Heart left ventricle (tissue), 16 donors: ENCODE measurements around the gene PTPRM. TPM values are rescaled to one million over a fixed set of nuclear protein-coding genes. Genes with fewer than 3 reads are reported as not detected.

Experiments
- ATAC-seq, 4 donors: fragments of 200-7000 bp; cut with Tn5 transposase; one replicate each; pipeline ENCODE4 v1.9.1; 2020 to 2022; ENCODE audit warnings: moderate library complexity in 4 of 4, mild to moderate bottlenecking in 3 of 4, moderate number of reproducible peaks in 1 of 4
- DNase-seq, 5 donors: peaks; one replicate each; pipeline ENCODE4 v3.0.0-alpha.2; 2020
- H3K27ac ChIP-seq, 12 donors: fragments of 200-600 bp; sonication (generic) in 4 of 12; one replicate each; pipeline versions ENCODE4 v1.5.0 to v1.8.0; 2016 to 2022; ENCODE audit warnings: mild to moderate bottlenecking in 2 of 12
- H3K27me3 ChIP-seq, 9 donors: fragments of 200-600 bp; sonication (generic) in 2 of 9; one replicate each; pipeline versions ENCODE4 v1.5.1 to v1.8.0; 2016 to 2022; ENCODE audit warnings: mild to moderate bottlenecking in 3 of 9
- H3K36me3 ChIP-seq, 9 donors: fragments of 200-600 bp; sonication (generic) in 2 of 9; one replicate each; pipeline versions ENCODE4 v1.5.0 to v1.8.0; 2018 to 2022; ENCODE audit warnings: mild to moderate bottlenecking in 2 of 9
- H3K4me1 ChIP-seq, 12 donors: fragments of 200-600 bp; sonication (generic) in 4 of 12; one replicate each; pipeline versions ENCODE4 v1.5.0 to v1.8.0; 2016 to 2022; ENCODE audit warnings: mild to moderate bottlenecking in 3 of 12
- H3K4me3 ChIP-seq, 12 donors: fragments of 200-600 bp; sonication (generic) in 4 of 12; one replicate each; pipeline versions ENCODE4 v1.5.0 to v1.8.0; 2017 to 2022; ENCODE audit warnings: mild to moderate bottlenecking in 9 of 12, moderate library complexity in 4 of 12
- H3K9me3 ChIP-seq, 12 donors: fragments of 200-600 bp; sonication (generic) in 4 of 12; one replicate each; pipeline versions ENCODE4 v1.5.0 to v1.8.0; 2016 to 2022; ENCODE audit warnings: mild to moderate bottlenecking in 1 of 12
- POLR2A ChIP-seq, 2 donors: fragments of 450-650 bp; IDR thresholded peaks; one replicate each; pipeline ENCODE4 v1.6.1; 2017; ENCODE audit warnings: antibody characterized with exemption in 2 of 2, mild to moderate bottlenecking in 2 of 2, moderate library complexity in 2 of 2
- WGBS, 4 donors: extraction: QIAGEN DNeasy Blood & Tissue Kit in 2 of 4; methylation state at CpG; one replicate each; pipeline versions ENCODE4 v1.1.5 to v1.1.7; 2013 to 2018; 5-methylcytosine and 5-hydroxymethylcytosine counted together
- intact Hi-C, 10 donors: fragments of 100-400 bp; cut with DNase I; formaldehyde crosslinking; loops; one replicate each; pipeline versions ENCODE4 v1.11.1 to v1.14.2; 2022
- polyA plus RNA-seq, 2 donors: library from polyadenylated mRNA; stranded (reverse); fragments of 200-250 nt; gene quantifications; one replicate each; pipeline ENCODE4 v1.2.3, GENCODE V29; 2013
- total RNA-seq, 9 donors: library from RNA; depleted of rRNA in 2 of 9; stranded (reverse); fragments of >200 nt in 2 of 9; fragmentation: NEBNext Ultra II Directional in 3 of 9; extraction: Animal tissue kit (Norgen Biotek cat#: 25700) in 3 of 9; gene quantifications; one replicate each; pipeline versions ENCODE4 v1.1.0 to v1.2.4, GENCODE V29; 2016 to 2023
- TF ChIP-seq, protein P1 (sequence below), 12 donors: fragments of 200-600 bp; sonication (generic) in 4 of 12; IDR thresholded peaks; one replicate each; pipeline versions ENCODE4 v1.5.0 to v1.8.0; 2018 to 2022; ENCODE audit warnings: antibody characterized with exemption in 12 of 12, mild to moderate bottlenecking in 5 of 12
- donor health status: ischemic (EF 13 %, LVEDD 7.1; RV severe dilation, severe dysfunction).
- donor health status: healthy with polysubstance abuse.
- donor health status: DM: no; HTN: yes; CAD: no.
- donor health status: DM: no; HTN: no; CAD: no.
- donor health status: ischemic (EF 25% LVEDD 6.9; RV normal size, moderate dysfunction).
- donor health status: ischemic (EF 25% LVEDD 5.7; RV mildly dilated, moderate dysfunction).
- donor health status: healthy.
- donor health status: DM: yes; HTN: yes; CAD: no.
- donor health status: ischemic (EF 35%, LVEDD 5.7; RV mildly dilated, moderate dysfunction).
- donor health status: nonischemic (EF 11% LVEDD 7.7; RV severe dilation, severe dysfunction).
- donor health status: DM: yes; HTN: yes; CAD: no.
- donor health status: PGD.
- donor health status: ischemic (EF 29% LVEDD 5.4; RV normal size, mild dysfunction).
- donor health status: nonischemic (EF 23%, LVEDD 6.1; RV moderate dilation, normal function).

PTPRM gene
- total and polyA plus RNA-seq, 11 donors: 93.8 to 186 (median 123) TPM

DNA sequence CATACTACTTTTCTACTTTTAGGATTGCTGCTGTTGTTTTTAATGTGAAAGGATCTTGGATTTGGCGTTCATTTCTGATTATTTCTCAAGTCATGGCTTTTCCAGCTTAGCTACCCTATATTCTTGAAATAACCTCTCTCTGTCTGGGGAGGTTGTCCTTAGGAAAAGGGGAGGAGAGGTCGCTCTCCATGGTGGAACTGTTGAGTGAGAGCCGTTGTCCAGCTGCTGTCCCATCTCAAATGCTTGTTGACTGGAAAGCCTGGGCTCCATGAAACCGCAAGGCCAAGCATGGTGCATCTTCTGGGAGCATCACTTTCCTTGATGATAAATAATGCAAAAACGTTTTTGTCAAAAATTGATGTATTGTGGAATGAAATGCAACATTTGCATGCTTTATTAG lies 563.0 kb downstream of the PTPRM start:
- no peak overlapping the region for H3K27ac ChIP-seq
- H3K27me3 ChIP-seq: no peaks in the 10 kb centered on the region
- TF ChIP-seq POLR2A (IDR thresholded peaks at IDR 0.05): no peak
- TF ChIP-seq, protein P1, sequence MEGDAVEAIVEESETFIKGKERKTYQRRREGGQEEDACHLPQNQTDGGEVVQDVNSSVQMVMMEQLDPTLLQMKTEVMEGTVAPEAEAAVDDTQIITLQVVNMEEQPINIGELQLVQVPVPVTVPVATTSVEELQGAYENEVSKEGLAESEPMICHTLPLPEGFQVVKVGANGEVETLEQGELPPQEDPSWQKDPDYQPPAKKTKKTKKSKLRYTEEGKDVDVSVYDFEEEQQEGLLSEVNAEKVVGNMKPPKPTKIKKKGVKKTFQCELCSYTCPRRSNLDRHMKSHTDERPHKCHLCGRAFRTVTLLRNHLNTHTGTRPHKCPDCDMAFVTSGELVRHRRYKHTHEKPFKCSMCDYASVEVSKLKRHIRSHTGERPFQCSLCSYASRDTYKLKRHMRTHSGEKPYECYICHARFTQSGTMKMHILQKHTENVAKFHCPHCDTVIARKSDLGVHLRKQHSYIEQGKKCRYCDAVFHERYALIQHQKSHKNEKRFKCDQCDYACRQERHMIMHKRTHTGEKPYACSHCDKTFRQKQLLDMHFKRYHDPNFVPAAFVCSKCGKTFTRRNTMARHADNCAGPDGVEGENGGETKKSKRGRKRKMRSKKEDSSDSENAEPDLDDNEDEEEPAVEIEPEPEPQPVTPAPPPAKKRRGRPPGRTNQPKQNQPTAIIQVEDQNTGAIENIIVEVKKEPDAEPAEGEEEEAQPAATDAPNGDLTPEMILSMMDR (IDR thresholded peaks at IDR 0.05): no peak
- no peak overlapping the region for H3K4me3 ChIP-seq
- ATAC-seq: no peak
- no peak for DNase-seq
- WGBS, 4 donors: 81 to 87% (median 84%) methylated on average over 5 of the region's 5 CpGs
- H3K9me3 ChIP-seq: no peaks in the 10 kb centered on the region
- peaks cover 0 to 3% (median 0%) of the 10 kb centered on the region in 9 donors for H3K36me3 ChIP-seq
- peaks cover 0 to 5% (median 0%) of the 10 kb centered on the region in 12 donors for H3K4me1 ChIP-seq
- intact Hi-C loops: no loop called here

DNA sequence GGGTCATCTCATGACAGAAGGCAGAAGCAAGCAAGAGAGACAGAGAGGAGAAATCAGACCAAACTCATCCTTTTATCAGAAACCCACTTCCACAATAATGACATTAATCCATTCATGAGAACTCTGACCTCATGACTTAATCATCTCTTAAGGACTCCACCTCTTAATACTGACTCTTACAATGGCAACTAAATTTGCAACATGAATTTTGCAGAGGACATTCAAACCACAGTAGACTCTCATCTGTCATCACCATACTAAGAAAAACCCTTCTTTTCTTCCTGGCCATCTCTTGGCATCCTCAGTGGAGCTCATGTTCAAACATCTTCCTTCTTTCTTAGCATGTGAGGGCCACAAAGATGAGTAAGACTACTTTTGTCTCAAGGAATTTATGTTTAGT lies 565.9 kb downstream of the PTPRM start:
- no peaks in the 10 kb centered on the region for H3K9me3 ChIP-seq
- TF ChIP-seq, protein P1 (IDR thresholded peaks at IDR 0.05): no peak
- TF ChIP-seq POLR2A (IDR thresholded peaks at IDR 0.05): no peak
- no peaks in the 10 kb centered on the region for H3K27me3 ChIP-seq
- peaks cover 0 to 8% (median 0%) of the 10 kb centered on the region in 12 donors for H3K4me1 ChIP-seq
- DNase-seq (no peak), ATAC-seq (no peak)
- no peak overlapping the region for H3K27ac ChIP-seq
- intact Hi-C loops: no loop called here
- peaks cover 0 to 3% (median 0%) of the 10 kb centered on the region in 9 donors for H3K36me3 ChIP-seq
- H3K4me3 ChIP-seq: no peak overlapping the region

DNA sequence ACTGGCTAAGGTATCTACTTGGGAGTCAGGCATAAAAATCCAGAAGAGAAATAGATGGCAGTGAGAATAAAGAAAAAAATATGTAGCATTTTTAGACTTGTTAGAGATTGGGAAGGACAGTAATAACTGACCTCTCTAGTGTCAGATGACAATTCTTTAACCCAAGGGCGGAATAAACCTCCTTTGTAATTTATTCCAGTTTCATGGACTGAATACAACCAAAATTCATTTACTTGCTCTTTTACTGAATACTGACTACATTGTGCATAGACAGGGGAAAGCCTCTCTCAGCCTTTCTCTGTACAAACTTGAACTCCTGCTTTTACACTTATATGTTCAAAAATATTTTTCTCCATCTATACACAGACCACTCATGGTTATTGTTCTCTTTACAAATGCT lies 566.8 kb downstream of the PTPRM start:
- DNase-seq: no peak
- TF ChIP-seq, protein P1 (IDR thresholded peaks at IDR 0.05): no peak
- TF ChIP-seq POLR2A (IDR thresholded peaks at IDR 0.05): no peak

DNA sequence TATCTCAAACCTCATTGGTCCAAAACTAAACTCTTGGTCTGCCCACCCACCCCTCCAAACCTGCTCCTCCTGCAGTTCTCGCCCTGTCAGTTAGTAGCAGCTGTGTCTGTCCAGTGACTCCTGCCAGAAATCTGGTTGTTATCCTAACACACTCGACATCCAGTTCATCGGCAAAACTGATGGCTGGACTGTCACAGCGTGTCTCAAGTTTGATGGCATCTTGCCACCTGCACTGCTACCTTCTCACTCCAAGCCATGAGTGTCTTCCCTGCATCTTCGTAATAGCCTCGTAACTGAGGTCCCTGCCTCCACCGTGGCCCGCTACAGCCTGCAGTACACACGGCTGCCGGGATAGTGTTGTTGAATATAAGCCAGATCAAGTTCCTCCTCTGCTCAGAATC lies 572.0 kb downstream of the PTPRM start:
- DNase-seq: peak in 4 of 5 donors; percentile 23 to 78 (median 42)
- peak overlapping the region; percentile 42 to 84 (median 68) for H3K27ac ChIP-seq
- H3K27me3 ChIP-seq: no peaks in the 10 kb centered on the region
- H3K4me3 ChIP-seq: no peak overlapping the region
- TF ChIP-seq POLR2A (IDR thresholded peaks at IDR 0.05): no peak
- TF ChIP-seq, protein P1 (IDR thresholded peaks at IDR 0.05): no peak
- intact Hi-C loops: loop anchor here in 1 of 10 donors (2.0 kb wide), 1 partner anchor 38 kb away; no protein-coding TSS in a partner anchor
- ATAC-seq: peak; percentile 46 to 76 (median 62)
- H3K9me3 ChIP-seq: no peaks in the 10 kb centered on the region
- peaks cover 9 to 57% (median 44%) of the 10 kb centered on the region in 12 donors for H3K4me1 ChIP-seq
- 14 to 22% (median 17%) methylated on average over 10 of the region's 10 CpGs for WGBS, 4 donors
- peaks cover 0 to 7% (median 0%) of the 10 kb centered on the region in 9 donors for H3K36me3 ChIP-seq

More for the DNA sequence above, 566.8 kb downstream of the PTPRM start:
- H3K9me3 ChIP-seq: no peaks in the 10 kb centered on the region
- intact Hi-C loops: no loop called here
- WGBS, 4 donors: 93 to 100% (median 97%) methylated on average over 1 of the region's 1 CpG
- H3K27ac ChIP-seq: no peak overlapping the region
- H3K27me3 ChIP-seq: no peaks in the 10 kb centered on the region
- no peak for ATAC-seq
- peaks cover 0 to 3% (median 0%) of the 10 kb centered on the region in 9 donors for H3K36me3 ChIP-seq
- H3K4me3 ChIP-seq: no peak overlapping the region
- H3K4me1 ChIP-seq: peaks cover 0 to 15% (median 6%) of the 10 kb centered on the region in 12 donors
